MM.1S (cell line): ENCODE data around the gene CBX8.

Experiments used
- DNase-seq: peaks from one replicate; pipeline ENCODE4 v3.0.0-alpha.2; 2015
- H2AFZ ChIP-seq: fragments of 300-600 bp; sonication (generic); 2 replicates; pipeline ENCODE4 v1.6.0; 2016; ENCODE audit warnings: antibody characterized with exemption, low read length
- H3F3A ChIP-seq: fragments of 300-600 bp; sonication (generic); 2 replicates; pipeline ENCODE4 v1.6.1; 2016; ENCODE audit warnings: mild to moderate bottlenecking, antibody characterized with exemption, low read length, moderate library complexity, mixed read lengths; ENCODE audit not compliant: insufficient read depth
- H3K27ac ChIP-seq: fragments of 300-600 bp; sonication (generic); 2 replicates; pipeline ENCODE4 v1.5.1; 2016; ENCODE audit warnings: mild to moderate bottlenecking, low read length
- H3K27me3 ChIP-seq: fragments of 300-600 bp; sonication (generic); replicated peaks from 2 replicates; pipeline ENCODE4 v1.6.0; 2016; ENCODE audit warnings: low read length; ENCODE audit not compliant: insufficient read depth
- H3K36me3 ChIP-seq: fragments of 300-600 bp; sonication (generic); replicated peaks from 2 replicates; pipeline ENCODE4 v1.6.1; 2016; ENCODE audit warnings: mild to moderate bottlenecking, low read length, mixed read lengths; ENCODE audit not compliant: insufficient read depth
- H3K4me1 ChIP-seq: fragments of 300-600 bp; sonication (generic); 2 replicates; pipeline ENCODE4 v1.6.1; 2016; ENCODE audit warnings: low read length, mixed read lengths
- H3K4me2 ChIP-seq: fragments of 300-600 bp; sonication (generic); 2 replicates; pipeline ENCODE4 v1.6.0; 2016; ENCODE audit warnings: low read depth, low read length
- H3K4me3 ChIP-seq: fragments of 300-600 bp; sonication (generic); 2 replicates; pipeline ENCODE4 v1.5.1; 2016; ENCODE audit warnings: low read length, mixed read lengths
- H3K79me2 ChIP-seq: fragments of 300-600 bp; sonication (generic); 2 replicates; pipeline ENCODE4 v1.6.1; 2016; ENCODE audit warnings: mixed run types, low read length, mixed read lengths
- H3K9ac ChIP-seq: fragments of 300-600 bp; sonication (generic); 2 replicates; pipeline ENCODE4 v1.6.1; 2016; ENCODE audit warnings: low read length, mixed read lengths
- H3K9me2 ChIP-seq: fragments of 300-600 bp; sonication (generic); replicated peaks from 2 replicates; pipeline ENCODE4 v1.6.1; 2016; ENCODE audit warnings: mild to moderate bottlenecking, low read length, mixed read lengths; ENCODE audit not compliant: insufficient read depth
- H3K9me3 ChIP-seq: fragments of 300-600 bp; sonication (generic); replicated peaks from 2 replicates; pipeline ENCODE4 v1.6.1; 2016; ENCODE audit warnings: mild to moderate bottlenecking, low read length, mixed read lengths; ENCODE audit not compliant: insufficient read depth
- H4K20me1 ChIP-seq: fragments of 300-600 bp; sonication (generic); 2 replicates; pipeline ENCODE4 v1.6.1; 2016; ENCODE audit warnings: mild to moderate bottlenecking, low read length, moderate library complexity, mixed read lengths; ENCODE audit not compliant: insufficient read depth
- CTCF ChIP-seq: fragments of 300-600 bp; sonication (generic); IDR thresholded peaks from 2 replicates; pipeline ENCODE4 v1.5.1; 2016; ENCODE audit warnings: antibody characterized with exemption, low read length, mixed read lengths
- EZH2 ChIP-seq: fragments of 300-600 bp; sonication (generic); optimal IDR thresholded peaks from 2 replicates; pipeline ENCODE3; 2017; ENCODE audit warnings: low read depth, mild to moderate bottlenecking, antibody characterized with exemption, low read length, mixed read lengths
- EZH2phosphoT487 ChIP-seq: fragments of 300-600 bp; sonication (generic); IDR thresholded peaks from 2 replicates; pipeline ENCODE4 v1.6.1; 2018; ENCODE audit warnings: antibody characterized with exemption, low read length

CBX8 gene

GRCh38 chr17:79742951-79743476 is 53.9 kb downstream of the CBX8 start:
- DNase-seq: no peak
- H3K4me2 ChIP-seq: no peak overlapping the region
- H3K27me3 ChIP-seq: peaks cover 93% of the 10 kb centered on the region
- no peak overlapping the region for H3K27ac ChIP-seq
- 0 out of 2 replicates have a peak, but pooled peaks cover 3% of the 10 kb centered on the region for H3K4me1 ChIP-seq
- H3F3A ChIP-seq: no peaks in the 10 kb centered on the region
- no peaks in the 10 kb centered on the region for H3K9me3 ChIP-seq
- no peak overlapping the region for H3K9ac ChIP-seq
- no peaks in the 10 kb centered on the region for H3K9me2 ChIP-seq
- H3K36me3 ChIP-seq: no peaks in the 10 kb centered on the region
- no peak overlapping the region for H3K4me3 ChIP-seq
- no peaks in the 10 kb centered on the region for H4K20me1 ChIP-seq
- H2AFZ ChIP-seq: no peak overlapping the region
- TF ChIP-seq CTCF (no peak), EZH2 (no peak), EZH2phosphoT487 (no peak)
- H3K79me2 ChIP-seq: no peaks in the 10 kb centered on the region

GRCh38 chr17:79742589-79742918 is 54.3 kb downstream of the CBX8 start:
- Histone ChIP-seq H3K27ac (no peak overlapping the region), H3F3A (no peaks in the 10 kb centered on the region), H3K4me1 (0 out of 2 replicates have a peak, but pooled peaks cover 3% of the 10 kb centered on the region), H3K36me3 (no peaks in the 10 kb centered on the region), H3K79me2 (no peaks in the 10 kb centered on the region), H3K27me3 (peaks cover 93% of the 10 kb centered on the region), H3K4me3 (no peak overlapping the region), H3K9me2 (no peaks in the 10 kb centered on the region), H3K4me2 (no peak overlapping the region), H2AFZ (no peak overlapping the region), H4K20me1 (no peaks in the 10 kb centered on the region), H3K9ac (no peak overlapping the region), H3K9me3 (no peaks in the 10 kb centered on the region)
- no peak for TF ChIP-seq EZH2
- no peak for TF ChIP-seq CTCF
- no peak for TF ChIP-seq EZH2phosphoT487
- DNase-seq: no peak
